Thymus (tissue), 11 donors: ENCODE measurements around the gene UPF2. TPM values are rescaled to one million over a fixed set of nuclear protein-coding genes. Genes with fewer than 3 reads are reported as not detected.
A peak's percentile ranks its signal among the peaks of the same experiment; 100 is the strongest.

Experiments used
- DNase-seq, 9 donors: peaks; one replicate each; pipeline ENCODE4 v3.0.0-alpha.2; 2013; ENCODE audit warnings: low spot score in 9 of 9, low read depth in 6 of 9, missing footprints in 1 of 9
- H3K27ac ChIP-seq, 2 donors: one replicate each; pipeline ENCODE4 v1.5.1; 2013; ENCODE audit warnings: control low read depth in 1 of 2, low read depth in 1 of 2, low read length in 1 of 2, mild to moderate bottlenecking in 1 of 2, moderate library complexity in 1 of 2
- H3K27me3 ChIP-seq, 2 donors: one replicate each; pipeline ENCODE4 v1.5.1; 2013; ENCODE audit warnings: low read length in 1 of 2; ENCODE audit not compliant: control insufficient read depth in 2 of 2, insufficient read depth in 1 of 2
- H3K36me3 ChIP-seq, 2 donors: one replicate each; pipeline ENCODE4 v1.5.1; 2013; ENCODE audit warnings: low read length in 1 of 2, mild to moderate bottlenecking in 1 of 2, moderate library complexity in 1 of 2; ENCODE audit not compliant: control insufficient read depth in 2 of 2, insufficient read depth in 2 of 2
- H3K4me1 ChIP-seq, 2 donors: one replicate each; pipeline ENCODE4 v1.5.1; 2013; ENCODE audit warnings: low read length in 2 of 2; ENCODE audit not compliant: control insufficient read depth in 2 of 2, insufficient read depth in 2 of 2
- H3K4me3 ChIP-seq, 2 donors: one replicate each; pipeline ENCODE4 v1.5.1; 2013; ENCODE audit warnings: low read length in 2 of 2, control low read depth in 1 of 2, mild to moderate bottlenecking in 1 of 2
- H3K9me3 ChIP-seq, 2 donors: one replicate each; pipeline ENCODE4 v1.5.1; 2013; ENCODE audit warnings: low read length in 1 of 2, mild to moderate bottlenecking in 1 of 2; ENCODE audit not compliant: control insufficient read depth in 2 of 2, insufficient read depth in 1 of 2
- WGBS: extraction: QIAGEN DNeasy Blood & Tissue Kit; methylation state at CpG from one replicate; pipeline ENCODE4 v1.1.7; 2013; 5-methylcytosine and 5-hydroxymethylcytosine counted together
- polyA plus RNA-seq: library from polyadenylated mRNA; stranded (reverse); fragments of 200-250 nt; gene quantifications from one replicate; pipeline ENCODE4 v1.2.3, GENCODE V29; 2013
- total RNA-seq: library from RNA; stranded (reverse); fragments of 120-200 nt; gene quantifications from one replicate; pipeline ENCODE4 v1.2.4, GENCODE V29; 2013
- donor health status: healthy.

Gene UPF2
- total and polyA plus RNA-seq, 2 donors: 13.7 to 22.7 TPM

GRCh38 chr10:11880151-11881029, 162.2 kb downstream of the UPF2 start:
- no peaks in the 10 kb centered on the region for H3K9me3 ChIP-seq
- peak overlapping the region in 1 of 2 donors; percentile 53 for H3K27ac ChIP-seq
- peaks cover 0 to 2% of the 10 kb centered on the region in 2 donors for H3K27me3 ChIP-seq
- no peak overlapping the region for H3K4me3 ChIP-seq
- H3K36me3 ChIP-seq: no peaks in the 10 kb centered on the region
- 88% methylated on average over 32 of the region's 32 CpGs for WGBS
- H3K4me1 ChIP-seq: peaks cover 0 to 30% of the 10 kb centered on the region in 2 donors
- DNase-seq: no peak

GRCh38 chr10:11879387-11880094, 163.1 kb downstream of the UPF2 start:
- Histone ChIP-seq H3K4me1 (peaks cover 7 to 33% of the 10 kb centered on the region in 2 donors), H3K36me3 (no peaks in the 10 kb centered on the region), H3K27me3 (peaks cover 0 to 2% of the 10 kb centered on the region in 2 donors), H3K4me3 (no peak overlapping the region), H3K9me3 (no peaks in the 10 kb centered on the region), H3K27ac (no peak overlapping the region)
- DNase-seq: no peak
- WGBS: 91% methylated on average over 15 of the region's 15 CpGs

GRCh38 chr10:11878776-11879175, 163.8 kb downstream of the UPF2 start:
- DNase-seq: no peak
- H3K4me3 ChIP-seq: no peak overlapping the region
- H3K36me3 ChIP-seq: no peaks in the 10 kb centered on the region
- peaks cover 0 to 2% of the 10 kb centered on the region in 2 donors for H3K27me3 ChIP-seq
- peaks cover 7 to 40% of the 10 kb centered on the region in 2 donors for H3K4me1 ChIP-seq
- no peaks in the 10 kb centered on the region for H3K9me3 ChIP-seq
- H3K27ac ChIP-seq: no peak overlapping the region
- WGBS: 91% methylated on average over 12 of the region's 12 CpGs

- DNase-seq: no peak
- Histone ChIP-seq H3K4me1 (peaks cover 7 to 40% of the 10 kb centered on the region in 2 donors), H3K36me3 (no peaks in the 10 kb centered on the region), H3K27ac (no peak overlapping the region), H3K4me3 (no peak overlapping the region), H3K27me3 (peaks cover 0 to 2% of the 10 kb centered on the region in 2 donors), H3K9me3 (no peaks in the 10 kb centered on the region)
- WGBS: 85% methylated on average over 13 of the region's 13 CpGs
These were observed 165.1 kb downstream of the UPF2 start for GRCh38 chr10:11877591-11877905.

GRCh38 chr10:11876805-11877590, 165.6 kb downstream of the UPF2 start:
- peaks cover 7 to 39% of the 10 kb centered on the region in 2 donors for H3K4me1 ChIP-seq
- 97% methylated on average over 19 of the region's 19 CpGs for WGBS
- no peak for DNase-seq
- no peaks in the 10 kb centered on the region for H3K36me3 ChIP-seq
- H3K27me3 ChIP-seq: peaks cover 0 to 2% of the 10 kb centered on the region in 2 donors
- H3K4me3 ChIP-seq: no peak overlapping the region
- no peak overlapping the region for H3K27ac ChIP-seq
- no peaks in the 10 kb centered on the region for H3K9me3 ChIP-seq

GRCh38 chr10:11876324-11876723, 166.3 kb downstream of the UPF2 start:
- H3K4me1 ChIP-seq: peaks cover 10 to 42% of the 10 kb centered on the region in 2 donors
- no peak for DNase-seq
- H3K4me3 ChIP-seq: no peak overlapping the region
- no peaks in the 10 kb centered on the region for H3K9me3 ChIP-seq
- 98% methylated on average over 6 of the region's 6 CpGs for WGBS
- H3K36me3 ChIP-seq: no peaks in the 10 kb centered on the region
- H3K27me3 ChIP-seq: peaks cover 0 to 2% of the 10 kb centered on the region in 2 donors
- H3K27ac ChIP-seq: peak overlapping the region; percentile 59 to 72

- WGBS: 92% methylated on average over 17 of the region's 17 CpGs
- Histone ChIP-seq H3K9me3 (no peaks in the 10 kb centered on the region), H3K27me3 (peaks cover 0 to 2% of the 10 kb centered on the region in 2 donors), H3K36me3 (no peaks in the 10 kb centered on the region), H3K4me1 (peaks cover 11 to 40% of the 10 kb centered on the region in 2 donors), H3K27ac (peak overlapping the region; percentile 71 to 72), H3K4me3 (no peak overlapping the region)
- DNase-seq: no peak
These were observed 166.9 kb downstream of the UPF2 start for GRCh38 chr10:11875494-11876281.
